K562 (cell line): ENCODE results near the gene RELA. TPM values are rescaled to one million over a fixed set of nuclear protein-coding genes. Genes with fewer than 3 reads are reported as not detected.
A peak's percentile ranks its signal among the peaks of the same experiment; 100 is the strongest.

Experiments
- DNMT1 ChIP-seq: fragments of 450-650 bp; IDR thresholded peaks from 2 replicates; pipeline ENCODE4 v1.6.1; 2016; ENCODE audit warnings: antibody characterized with exemption, mild to moderate bottlenecking
- E2F3 ChIP-seq: fragments of 250-450 bp; sonication (Bioruptor Pico); IDR thresholded peaks from 2 replicates; pipeline ENCODE4 v1.4.0; 2020; ENCODE audit warnings: mild to moderate bottlenecking
- EP400 ChIP-seq: fragments of 450-650 bp; IDR thresholded peaks from 2 replicates; pipeline ENCODE4 v1.6.1; 2017; ENCODE audit warnings: antibody characterized with exemption, mild to moderate bottlenecking, moderate library complexity
- ETV5 ChIP-seq: sonication (generic); formaldehyde crosslinking; IDR thresholded peaks from 2 replicates; pipeline ENCODE4 v1.4.0; 2020; ENCODE audit warnings: low read depth, mild to moderate bottlenecking, missing genetic modification reagents
- FOXP4 ChIP-seq: sonication (generic); formaldehyde crosslinking; IDR thresholded peaks from 2 replicates; pipeline ENCODE4 v1.8.0; 2022; ENCODE audit warnings: mild to moderate bottlenecking, missing genetic modification reagents, borderline replicate concordance
- GABPB1 ChIP-seq: sonication (generic); formaldehyde crosslinking; IDR thresholded peaks from 2 replicates; pipeline ENCODE4 v1.8.0; 2022; ENCODE audit warnings: mild to moderate bottlenecking, missing genetic modification reagents
- KHSRP ChIP-seq: fragments of 450-650 bp; IDR thresholded peaks from 2 replicates; pipeline ENCODE4 v1.6.1; 2017
- MAFG ChIP-seq: fragments of 450-650 bp; conservative IDR thresholded peaks from 2 replicates; pipeline ENCODE4 v1.6.1; 2016; ENCODE audit warnings: missing genetic modification characterization, missing compliant biosample characterization
- NCOA4 ChIP-seq: fragments of 450-650 bp; IDR thresholded peaks from 2 replicates; pipeline ENCODE4 v1.6.1; 2018; ENCODE audit warnings: mild to moderate bottlenecking; ENCODE audit not compliant: partially characterized antibody
- NFE2 ChIP-seq: IDR thresholded peaks from 2 replicates; pipeline ENCODE4 v1.6.1; 2014; ENCODE audit warnings: antibody characterized with exemption, low read depth
- NONO ChIP-seq, 2 experiments: fragments of 200-400 bp in 1 of 2; fragments of 450-650 bp in 1 of 2; formaldehyde crosslinking in 1 of 2; IDR thresholded peaks; 2 replicates each; pipeline ENCODE4 v1.6.1; 2017; ENCODE audit warnings: low read depth in 2 of 2, mild to moderate bottlenecking in 2 of 2, moderate library complexity in 2 of 2, low read length in 1 of 2
- NRF1 ChIP-seq, 2 experiments: fragments of 450-650 bp; IDR thresholded peaks in 1 of 2; conservative IDR thresholded peaks in 1 of 2; 2 replicates each; pipeline ENCODE4 v1.6.1; 2014; ENCODE audit warnings: mild to moderate bottlenecking in 2 of 2
- TAF7 ChIP-seq: fragments of 450-650 bp; IDR thresholded peaks from 2 replicates; pipeline ENCODE4 v1.6.1; 2016; ENCODE audit warnings: missing genetic modification characterization, missing compliant biosample characterization
- ZKSCAN8 ChIP-seq: fragments of 200-800 bp; sonication (Bioruptor generic); IDR thresholded peaks from 2 replicates; pipeline ENCODE4 v1.6.1; 2016; ENCODE audit warnings: missing genetic modification characterization, missing compliant biosample characterization
- ZNF184 ChIP-seq: sonication (generic); formaldehyde crosslinking; IDR thresholded peaks from 2 replicates; pipeline ENCODE4 v1.5.0; 2020; ENCODE audit warnings: missing genetic modification reagents
- ZNF75A ChIP-seq: fragments of 450-650 bp; formaldehyde crosslinking; IDR thresholded peaks from 2 replicates; pipeline ENCODE4 v1.4.0; 2020; ENCODE audit warnings: mild to moderate bottlenecking
- ZNF830 ChIP-seq: fragments of 250-450 bp; sonication (Bioruptor Pico); IDR thresholded peaks from 2 replicates; pipeline ENCODE4 v1.5.0; 2021; ENCODE audit warnings: mild to moderate bottlenecking
- polyA plus RNA-seq, 8 experiments: library from polyadenylated mRNA; depleted of rRNA in 4 of 8; stranded (reverse) in 5 of 8; unstranded in 3 of 8; fragments of >200 nt; fragmentation: Nextera tagmentation in 2 of 8; fragmentation: Illumina TruSeq in 1 of 8; extraction: Ambion mirVana in 2 of 8; extraction: Trizol in 1 of 8; gene quantifications; 2 replicates each; pipeline versions ENCODE4 v1.2.1 to v1.2.3, GENCODE V29; 2011 to 2014; ENCODE audit warnings: inconsistent platforms in 1 of 8, missing spikeins in 1 of 8
- total RNA-seq, 7 experiments: library from RNA; depleted of rRNA in 6 of 7; stranded (reverse); fragments of >200 nt in 6 of 7; fragmentation: Illumina TruSeq in 2 of 7; extraction: Trizol in 2 of 7; gene quantifications; 2 replicates each; pipeline versions ENCODE4 v1.2.1 to v1.2.3, GENCODE V29; 2011 to 2021; ENCODE audit warnings: low replicate concordance in 1 of 7
- TF ChIP-seq, protein P1 (sequence below): fragments of 450-650 bp; IDR thresholded peaks from 2 replicates; pipeline ENCODE4 v1.7.1; 2018; ENCODE audit warnings: mild to moderate bottlenecking, low read depth; ENCODE audit not compliant: partially characterized antibody
- TF ChIP-seq, protein P2 (sequence below), 2 experiments: fragments of 200-800 bp in 1 of 2; sonication (Bioruptor generic) in 1 of 2; sonication (generic) in 1 of 2; formaldehyde crosslinking in 1 of 2; IDR thresholded peaks in 1 of 2; conservative IDR thresholded peaks in 1 of 2; 2 replicates each; pipeline versions ENCODE4 v1.5.0 to v1.6.1; 2016 to 2020; ENCODE audit warnings: missing compliant biosample characterization in 1 of 2, missing genetic modification characterization in 1 of 2, missing genetic modification reagents in 1 of 2
- TF ChIP-seq, protein P3 (sequence below): fragments of 250-450 bp; sonication (Bioruptor Pico); IDR thresholded peaks from 2 replicates; pipeline ENCODE4 v1.8.0; 2021; ENCODE audit warnings: mild to moderate bottlenecking, moderate library complexity

The RELA gene
- total and polyA plus RNA-seq, 9 of the 15 experiments (the other 6 are each of a cell fraction or from before 2014, with no cell fraction given) = 6.0 to 67.4 (median 20.6) TPM

- TF ChIP-seq NONO (IDR thresholded peaks at IDR 0.05; ENCODE audit: low read depth in 2 of 2, low read length in 1 of 2) (no peak; a peak in 1 of 4 replicates), NRF1 (conservative IDR thresholded peaks at IDR 0.05 in 1 of 2, IDR thresholded peaks at IDR 0.05 in 1 of 2) (peak; percentile 99), GABPB1 (peak; percentile 63; the same call in 1 of the 2 replicates), FOXP4 (CRISPR knock-in tag) (0 out of 2 replicates have a peak, but pooled peaks have one; percentile 64), ZNF75A (peak; percentile 54; the same call in 1 of the 2 replicates), KHSRP (no peak), MAFG (tag) (no peak), ZNF830 (CRISPR knock-in tag) (0 out of 2 replicates have a peak, but pooled peaks have one; percentile 46), E2F3 (CRISPR knock-in tag) (0 out of 2 replicates have a peak, but pooled peaks have one; percentile 32), NCOA4 (no peak), NFE2 (no peak), EP400 (peak; percentile 86), ZNF184 (CRISPR knock-in tag) (no peak), DNMT1 (no peak; the same call in 1 of the 2 replicates), ETV5 (CRISPR knock-in tag) (peak; percentile 72), ZKSCAN8 (CRISPR knock-in tag) (no peak), TAF7 (0 out of 2 replicates have a peak, but pooled peaks have one; percentile 12)
- TF ChIP-seq, protein P1, sequence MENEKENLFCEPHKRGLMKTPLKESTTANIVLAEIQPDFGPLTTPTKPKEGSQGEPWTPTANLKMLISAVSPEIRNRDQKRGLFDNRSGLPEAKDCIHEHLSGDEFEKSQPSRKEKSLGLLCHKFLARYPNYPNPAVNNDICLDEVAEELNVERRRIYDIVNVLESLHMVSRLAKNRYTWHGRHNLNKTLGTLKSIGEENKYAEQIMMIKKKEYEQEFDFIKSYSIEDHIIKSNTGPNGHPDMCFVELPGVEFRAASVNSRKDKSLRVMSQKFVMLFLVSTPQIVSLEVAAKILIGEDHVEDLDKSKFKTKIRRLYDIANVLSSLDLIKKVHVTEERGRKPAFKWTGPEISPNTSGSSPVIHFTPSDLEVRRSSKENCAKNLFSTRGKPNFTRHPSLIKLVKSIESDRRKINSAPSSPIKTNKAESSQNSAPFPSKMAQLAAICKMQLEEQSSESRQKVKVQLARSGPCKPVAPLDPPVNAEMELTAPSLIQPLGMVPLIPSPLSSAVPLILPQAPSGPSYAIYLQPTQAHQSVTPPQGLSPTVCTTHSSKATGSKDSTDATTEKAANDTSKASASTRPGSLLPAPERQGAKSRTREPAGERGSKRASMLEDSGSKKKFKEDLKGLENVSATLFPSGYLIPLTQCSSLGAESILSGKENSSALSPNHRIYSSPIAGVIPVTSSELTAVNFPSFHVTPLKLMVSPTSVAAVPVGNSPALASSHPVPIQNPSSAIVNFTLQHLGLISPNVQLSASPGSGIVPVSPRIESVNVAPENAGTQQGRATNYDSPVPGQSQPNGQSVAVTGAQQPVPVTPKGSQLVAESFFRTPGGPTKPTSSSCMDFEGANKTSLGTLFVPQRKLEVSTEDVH = peak; percentile 76
- TF ChIP-seq, protein P2, sequence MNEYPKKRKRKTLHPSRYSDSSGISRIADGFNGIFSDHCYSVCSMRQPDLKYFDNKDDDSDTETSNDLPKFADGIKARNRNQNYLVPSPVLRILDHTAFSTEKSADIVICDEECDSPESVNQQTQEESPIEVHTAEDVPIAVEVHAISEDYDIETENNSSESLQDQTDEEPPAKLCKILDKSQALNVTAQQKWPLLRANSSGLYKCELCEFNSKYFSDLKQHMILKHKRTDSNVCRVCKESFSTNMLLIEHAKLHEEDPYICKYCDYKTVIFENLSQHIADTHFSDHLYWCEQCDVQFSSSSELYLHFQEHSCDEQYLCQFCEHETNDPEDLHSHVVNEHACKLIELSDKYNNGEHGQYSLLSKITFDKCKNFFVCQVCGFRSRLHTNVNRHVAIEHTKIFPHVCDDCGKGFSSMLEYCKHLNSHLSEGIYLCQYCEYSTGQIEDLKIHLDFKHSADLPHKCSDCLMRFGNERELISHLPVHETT (CRISPR knock-in tag; conservative IDR thresholded peaks at IDR 0.05 in 1 of 2, IDR thresholded peaks at IDR 0.05 in 1 of 2) = peak in 1 of 2 experiments; percentile 89; a peak in 2 of 4 replicates
- TF ChIP-seq, protein P3, sequence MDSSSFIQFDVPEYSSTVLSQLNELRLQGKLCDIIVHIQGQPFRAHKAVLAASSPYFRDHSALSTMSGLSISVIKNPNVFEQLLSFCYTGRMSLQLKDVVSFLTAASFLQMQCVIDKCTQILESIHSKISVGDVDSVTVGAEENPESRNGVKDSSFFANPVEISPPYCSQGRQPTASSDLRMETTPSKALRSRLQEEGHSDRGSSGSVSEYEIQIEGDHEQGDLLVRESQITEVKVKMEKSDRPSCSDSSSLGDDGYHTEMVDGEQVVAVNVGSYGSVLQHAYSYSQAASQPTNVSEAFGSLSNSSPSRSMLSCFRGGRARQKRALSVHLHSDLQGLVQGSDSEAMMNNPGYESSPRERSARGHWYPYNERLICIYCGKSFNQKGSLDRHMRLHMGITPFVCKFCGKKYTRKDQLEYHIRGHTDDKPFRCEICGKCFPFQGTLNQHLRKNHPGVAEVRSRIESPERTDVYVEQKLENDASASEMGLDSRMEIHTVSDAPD = no peak
Measured at GRCh38 chr11:65652511-65653228, 10.0 kb downstream of the RELA start (continued).
